Gastrocnemius medialis (tissue), 4 donors: ENCODE measurements around the gene PPM1E.

ENCODE experiments used
- POLR2A ChIP-seq, 2 donors: fragments of 450-650 bp; IDR thresholded peaks; one replicate each; pipeline ENCODE4 v1.6.1; 2017; ENCODE audit warnings: antibody characterized with exemption in 2 of 2, mild to moderate bottlenecking in 2 of 2, moderate library complexity in 2 of 2
- TF ChIP-seq, protein P1 (sequence below), 5 experiments: fragments of 450-650 bp in 3 of 5; fragments of 200-600 bp in 2 of 5; sonication (generic) in 2 of 5; IDR thresholded peaks in 4 of 5; conservative IDR thresholded peaks in 1 of 5; 1 replicate in 4 of 5; 2 replicates in 1 of 5; pipeline ENCODE4 v1.5.1; 2016 to 2019; ENCODE audit warnings: antibody characterized with exemption in 5 of 5, mild to moderate bottlenecking in 3 of 5, moderate library complexity in 3 of 5

DNA sequence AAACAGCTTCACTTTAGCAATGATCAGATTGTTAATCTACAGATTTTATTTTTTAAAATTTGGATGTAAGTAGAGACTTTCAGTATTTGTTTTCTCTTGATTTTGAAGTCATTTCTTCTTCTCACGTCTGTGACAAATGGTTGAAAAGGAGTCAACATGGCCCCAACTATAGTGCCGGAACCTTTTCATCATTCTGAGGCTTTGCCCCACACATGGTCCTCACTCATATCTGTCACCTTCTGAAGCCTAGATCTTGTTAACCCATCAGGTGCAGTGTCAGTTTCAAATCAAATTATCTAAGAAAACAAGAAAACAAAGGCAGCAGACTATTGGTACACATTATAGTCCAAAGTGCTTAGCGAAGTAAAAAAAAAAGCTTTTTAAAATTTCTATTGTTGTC, 227.0 kb downstream of the PPM1E start:
- TF ChIP-seq, protein P1, sequence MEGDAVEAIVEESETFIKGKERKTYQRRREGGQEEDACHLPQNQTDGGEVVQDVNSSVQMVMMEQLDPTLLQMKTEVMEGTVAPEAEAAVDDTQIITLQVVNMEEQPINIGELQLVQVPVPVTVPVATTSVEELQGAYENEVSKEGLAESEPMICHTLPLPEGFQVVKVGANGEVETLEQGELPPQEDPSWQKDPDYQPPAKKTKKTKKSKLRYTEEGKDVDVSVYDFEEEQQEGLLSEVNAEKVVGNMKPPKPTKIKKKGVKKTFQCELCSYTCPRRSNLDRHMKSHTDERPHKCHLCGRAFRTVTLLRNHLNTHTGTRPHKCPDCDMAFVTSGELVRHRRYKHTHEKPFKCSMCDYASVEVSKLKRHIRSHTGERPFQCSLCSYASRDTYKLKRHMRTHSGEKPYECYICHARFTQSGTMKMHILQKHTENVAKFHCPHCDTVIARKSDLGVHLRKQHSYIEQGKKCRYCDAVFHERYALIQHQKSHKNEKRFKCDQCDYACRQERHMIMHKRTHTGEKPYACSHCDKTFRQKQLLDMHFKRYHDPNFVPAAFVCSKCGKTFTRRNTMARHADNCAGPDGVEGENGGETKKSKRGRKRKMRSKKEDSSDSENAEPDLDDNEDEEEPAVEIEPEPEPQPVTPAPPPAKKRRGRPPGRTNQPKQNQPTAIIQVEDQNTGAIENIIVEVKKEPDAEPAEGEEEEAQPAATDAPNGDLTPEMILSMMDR (IDR thresholded peaks at IDR 0.05 in 4 of 5, conservative IDR thresholded peaks at IDR 0.05 in 1 of 5) = no peak
- no peak for TF ChIP-seq POLR2A (IDR thresholded peaks at IDR 0.05)
